Measurements from ENCODE around the gene ATP6V0E1.

The ATP6V0E1 gene

DNA sequence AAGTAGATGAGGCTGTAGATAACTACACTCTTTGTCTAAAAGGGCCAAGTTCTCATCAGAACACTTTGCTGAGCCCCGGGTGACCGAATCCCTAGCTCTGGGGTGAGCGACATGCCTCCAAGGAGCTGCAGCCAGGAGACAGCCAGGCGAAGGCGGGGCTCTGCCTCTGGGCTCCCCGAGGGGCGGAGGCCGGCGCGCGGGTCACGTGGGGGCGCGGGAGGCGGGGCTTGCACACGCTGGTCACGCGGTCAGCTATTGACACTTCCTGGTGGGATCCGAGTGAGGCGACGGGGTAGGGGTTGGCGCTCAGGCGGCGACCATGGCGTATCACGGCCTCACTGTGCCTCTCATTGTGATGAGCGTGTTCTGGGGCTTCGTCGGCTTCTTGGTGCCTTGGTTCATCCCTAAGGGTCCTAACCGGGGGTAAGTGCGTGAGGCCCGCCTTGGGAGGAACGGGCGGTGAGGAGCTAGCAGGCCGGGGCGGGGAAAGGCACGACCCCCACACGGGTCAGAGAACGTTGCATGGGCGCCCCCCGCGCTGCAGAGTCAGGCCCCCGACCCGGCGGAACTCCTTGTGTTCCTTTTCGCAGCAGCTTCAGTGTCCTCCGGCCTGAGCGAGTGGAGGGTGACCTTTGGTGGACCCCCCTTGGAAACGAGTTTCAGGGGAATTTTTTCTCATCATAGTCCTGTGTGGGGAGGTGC lies at the start of gene ATP6V0E1:
Gene ATP6V0E1, plus strand, starts transcription at position 230 of the 702 bp plus-strand sequence. Its CDS starts 90 bp downstream, at position 320.
- peak; percentile 96 for DNase-seq

DNA sequence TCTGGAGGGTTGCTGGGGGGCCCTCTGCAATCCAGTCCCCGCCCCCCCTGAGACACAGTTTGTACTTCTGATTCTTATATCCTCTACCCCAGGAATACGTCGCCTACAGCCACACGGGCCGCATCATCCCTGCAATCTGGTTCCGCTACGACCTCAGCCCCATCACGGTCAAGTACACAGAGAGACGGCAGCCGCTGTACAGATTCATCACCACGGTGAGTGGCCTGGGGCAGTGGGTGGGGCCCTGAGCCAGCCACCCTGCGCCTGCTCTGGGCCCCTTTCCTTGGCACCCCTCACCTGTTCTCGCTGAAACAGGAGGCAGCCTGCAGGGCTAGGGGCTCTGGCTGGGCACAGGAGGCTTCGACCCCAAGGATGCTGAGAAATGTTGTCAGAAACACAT lies 48.5 kb upstream of the ATP6V0E1 start:
- DNase-seq, result no peak

DNA sequence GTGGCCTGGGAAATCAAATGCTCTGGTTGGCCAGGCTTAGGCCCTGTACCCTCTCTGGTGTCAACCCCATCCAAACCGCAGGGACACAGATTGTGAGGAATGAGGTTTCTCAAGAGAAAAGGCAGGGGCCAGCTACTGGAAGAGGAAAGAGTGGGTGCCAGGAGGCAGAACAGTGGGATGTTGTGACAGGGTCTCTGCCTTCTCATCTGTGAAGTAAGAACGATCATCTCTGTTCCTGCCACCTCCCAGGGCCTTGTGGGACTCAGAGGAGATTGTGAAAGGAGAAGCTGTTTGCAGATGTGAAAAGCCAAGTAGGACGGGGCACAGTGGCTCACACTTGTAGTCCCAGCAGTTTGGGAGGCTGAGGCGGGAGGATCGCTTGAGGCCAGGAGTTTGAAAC lies 47.2 kb upstream of the ATP6V0E1 start:
- DNase-seq, result no peak

DNA sequence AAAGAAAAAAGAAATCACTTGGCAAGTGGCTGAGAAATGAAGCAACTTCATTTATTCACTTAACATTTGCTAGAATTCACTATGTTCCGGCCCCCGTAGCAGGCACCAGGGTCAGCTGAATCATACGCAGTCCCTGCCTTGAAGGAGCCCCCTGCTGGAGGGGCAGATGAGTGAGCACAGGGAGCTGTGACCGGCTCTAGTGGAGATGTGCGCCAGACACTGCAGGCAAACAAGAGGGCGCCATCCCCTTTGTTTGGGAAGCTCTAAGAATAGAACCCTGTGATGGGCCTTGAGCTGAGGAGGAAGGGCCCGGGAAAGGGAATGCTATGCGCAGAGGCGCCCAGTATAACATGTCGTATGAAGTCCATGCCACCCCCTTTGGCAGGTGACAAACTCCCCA lies 44.5 kb upstream of the ATP6V0E1 start:
- no peak for DNase-seq

DNA sequence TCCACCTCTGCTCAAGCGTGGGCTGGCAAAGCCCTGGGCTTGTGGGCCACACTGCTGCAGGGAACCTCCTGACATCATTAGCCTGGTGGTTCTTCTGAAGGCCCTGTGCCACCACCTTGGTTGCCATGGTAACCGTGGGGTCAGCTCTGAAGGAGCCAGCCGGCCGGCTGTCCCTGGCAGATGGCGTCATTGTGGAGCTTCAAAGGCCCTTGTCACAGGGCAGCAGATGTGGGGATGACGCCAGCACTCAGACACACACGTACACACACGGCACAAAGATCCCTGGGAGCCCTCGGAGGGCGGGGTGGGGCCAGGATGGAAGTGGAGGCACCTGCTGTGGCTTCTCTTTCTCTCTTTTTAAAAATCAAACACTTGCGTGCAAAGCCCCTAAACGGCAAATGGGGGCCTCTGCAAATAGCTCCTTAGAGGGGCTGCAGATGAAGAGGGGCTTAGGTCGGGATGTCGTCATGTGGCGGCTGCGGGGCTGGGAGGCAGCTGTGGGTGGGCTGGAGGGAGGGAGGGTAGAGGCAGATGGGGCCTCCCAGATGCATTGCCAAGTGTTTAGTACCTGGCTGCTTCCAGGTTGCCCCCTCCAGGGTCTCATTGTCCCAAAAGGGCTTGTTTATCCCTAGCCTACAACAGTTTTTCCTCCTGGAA lies 43.8 kb upstream of the ATP6V0E1 start:
- no peak for DNase-seq

DNA sequence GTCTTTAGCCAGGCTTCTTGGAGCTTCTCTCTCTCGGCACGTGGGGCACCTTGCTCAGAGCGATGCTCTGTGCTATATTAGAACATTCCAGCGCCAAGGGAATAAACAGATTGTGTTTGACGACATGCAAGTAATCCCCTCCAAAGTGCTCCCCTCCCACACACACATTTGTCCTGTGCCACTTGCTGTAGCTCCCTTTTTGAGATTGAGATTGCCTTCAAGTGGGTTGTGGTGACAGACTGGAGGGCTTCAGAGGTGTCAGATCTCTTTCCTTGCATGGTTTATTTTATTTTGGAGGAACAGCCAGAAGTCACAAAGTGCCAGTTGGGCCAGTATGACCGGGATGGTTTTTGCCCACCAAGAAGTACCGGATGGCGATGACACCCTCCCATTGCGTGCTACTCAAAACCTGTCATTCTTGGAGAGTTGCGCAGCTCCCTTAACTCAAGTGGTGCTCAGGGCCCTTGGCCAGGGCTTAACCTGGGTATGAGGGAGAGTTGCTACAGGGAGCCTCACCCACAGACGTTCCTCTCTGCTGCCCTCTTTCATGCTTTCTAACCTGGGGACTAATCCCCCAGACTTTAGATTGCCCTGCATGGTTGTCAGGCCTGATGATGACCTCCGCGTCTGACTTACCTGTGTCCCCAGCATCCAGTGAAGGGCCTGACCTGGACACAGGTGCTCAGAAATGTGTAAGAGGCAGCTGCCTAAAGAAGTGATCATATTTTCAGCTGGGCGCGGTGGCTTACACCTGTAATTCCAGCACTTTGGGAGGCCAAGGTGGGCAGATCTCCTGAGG lies 43.1 kb upstream of the ATP6V0E1 start:
- no peak for DNase-seq

DNA sequence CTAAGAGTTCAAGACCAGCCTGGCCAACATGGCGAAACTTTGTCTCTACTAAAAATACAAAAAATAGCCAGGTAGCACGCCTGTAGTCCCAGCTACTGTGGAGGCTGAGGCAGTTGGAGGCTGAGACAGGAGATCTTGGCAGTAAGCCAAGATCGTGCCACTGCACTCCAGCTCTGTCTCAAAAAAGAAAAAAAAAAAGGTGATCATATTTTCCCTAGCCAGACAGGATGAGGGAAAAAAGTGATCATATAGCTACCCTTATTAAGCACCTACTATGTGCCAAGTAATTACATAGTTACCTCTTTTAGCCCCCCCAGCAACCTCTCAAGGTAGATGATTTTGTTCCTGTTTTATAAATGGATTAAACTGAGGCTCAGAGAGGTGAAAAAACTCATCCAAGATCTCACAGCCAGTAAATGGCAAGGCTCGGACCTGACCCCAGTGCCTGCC lies 42.5 kb upstream of the ATP6V0E1 start:
- no peak for DNase-seq

DNA sequence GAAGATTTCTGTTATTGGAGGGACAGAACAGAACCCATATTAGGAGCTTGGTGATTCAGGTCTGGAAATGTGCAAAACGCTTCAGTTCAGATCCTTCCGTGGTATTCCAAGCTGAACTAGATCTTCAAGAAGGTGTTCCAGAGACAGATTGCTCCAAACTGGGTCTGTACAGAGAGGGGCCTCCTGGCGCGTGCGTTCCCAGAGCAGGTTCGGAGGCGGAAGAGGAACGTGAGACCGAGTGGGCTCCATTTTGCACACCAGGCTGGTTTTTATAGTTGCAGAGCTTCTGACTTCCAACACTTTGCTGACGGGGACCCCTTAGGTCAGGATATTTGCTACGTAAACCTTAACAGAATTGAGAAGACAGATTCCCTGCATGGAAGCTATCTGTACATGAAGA lies 41.0 kb upstream of the ATP6V0E1 start:
- no peak for DNase-seq

DNA sequence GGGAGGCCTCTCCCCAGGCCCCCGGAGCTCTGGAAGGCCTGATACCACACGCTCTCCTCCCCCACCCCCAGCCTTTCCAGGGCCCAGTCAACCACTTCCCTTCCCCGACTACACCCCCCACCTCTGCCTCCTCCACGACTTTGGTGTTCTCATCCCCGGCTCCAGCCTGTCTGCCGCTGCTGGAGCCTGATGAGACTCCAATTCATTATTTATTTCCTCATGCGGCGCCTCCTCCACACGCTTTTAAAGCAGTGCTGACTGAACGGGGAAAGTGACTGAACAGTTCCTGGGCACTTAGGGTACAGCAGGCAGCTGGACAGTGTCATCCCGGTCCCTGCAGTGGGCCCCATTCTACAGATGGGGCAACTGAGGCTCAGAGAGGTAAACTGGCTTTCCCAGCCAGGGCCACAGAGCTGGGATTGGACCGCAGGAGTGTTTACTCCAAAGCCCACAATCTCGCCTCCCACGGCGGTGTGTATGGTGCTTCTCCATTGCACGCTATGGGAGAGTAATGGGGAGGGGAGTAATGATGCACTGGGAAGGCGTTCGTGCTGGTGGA lies 40.2 kb upstream of the ATP6V0E1 start:
- peak; percentile 68 for DNase-seq

DNA sequence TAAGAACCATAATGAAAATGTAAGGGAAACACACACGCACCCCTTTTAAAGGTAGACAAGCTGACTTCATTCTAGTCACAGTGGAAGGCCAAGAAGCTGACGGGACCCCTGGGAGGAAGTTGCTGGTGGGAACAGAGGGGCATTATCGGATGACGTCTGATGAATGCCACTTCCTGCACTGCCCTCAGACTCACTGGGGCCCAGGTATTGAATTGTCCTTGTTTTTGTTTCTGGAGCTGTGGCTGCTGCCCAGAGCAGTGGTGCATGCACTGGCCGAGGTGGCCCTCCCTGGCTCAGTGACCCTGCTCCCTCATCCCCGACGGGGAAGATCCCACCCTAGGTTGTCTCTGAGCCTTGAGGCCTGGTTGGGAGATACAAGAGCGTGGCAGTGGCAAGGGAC lies 39.7 kb upstream of the ATP6V0E1 start:
- no peak for DNase-seq

DNA sequence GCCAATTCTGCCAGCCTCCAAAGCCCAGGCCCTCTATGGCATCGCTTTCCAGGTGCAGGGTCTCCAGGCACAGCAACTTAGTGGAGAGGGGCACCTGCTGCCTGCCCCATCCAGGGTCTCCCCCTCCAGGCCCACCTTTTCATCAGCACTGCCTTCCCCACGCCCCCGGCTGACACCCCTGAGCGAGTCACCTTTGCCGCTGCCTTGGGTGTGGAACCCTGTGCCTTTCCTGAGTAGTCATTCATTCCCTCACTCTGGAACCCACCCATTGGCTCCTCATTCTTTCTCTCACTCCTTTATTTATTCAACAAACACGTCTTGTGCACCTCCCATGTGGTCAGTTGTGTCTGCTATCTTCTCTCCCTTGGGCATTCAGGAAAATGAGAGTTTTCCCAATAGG lies 38.8 kb upstream of the ATP6V0E1 start:
- DNase-seq, result no peak

DNA sequence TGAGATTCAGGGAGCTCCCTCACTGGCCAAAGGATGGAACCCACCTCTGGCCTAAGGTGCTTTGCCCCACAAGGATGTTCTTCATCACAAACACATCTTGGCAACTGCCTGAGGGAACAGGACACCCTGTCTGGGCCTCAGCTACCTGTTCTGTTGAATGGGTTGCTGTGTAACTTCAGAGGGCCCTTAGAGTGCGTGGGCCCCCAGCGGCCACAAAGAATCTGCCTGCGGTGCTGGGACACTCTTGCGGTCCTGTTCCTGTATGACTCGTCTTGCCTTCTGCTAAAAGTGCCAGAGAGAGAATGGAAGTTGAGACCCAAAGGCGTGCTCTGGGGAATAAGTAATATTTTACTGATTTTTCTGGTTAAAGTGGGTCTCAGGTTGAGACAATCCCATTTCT lies 38.4 kb upstream of the ATP6V0E1 start:
- no peak for DNase-seq

DNA sequence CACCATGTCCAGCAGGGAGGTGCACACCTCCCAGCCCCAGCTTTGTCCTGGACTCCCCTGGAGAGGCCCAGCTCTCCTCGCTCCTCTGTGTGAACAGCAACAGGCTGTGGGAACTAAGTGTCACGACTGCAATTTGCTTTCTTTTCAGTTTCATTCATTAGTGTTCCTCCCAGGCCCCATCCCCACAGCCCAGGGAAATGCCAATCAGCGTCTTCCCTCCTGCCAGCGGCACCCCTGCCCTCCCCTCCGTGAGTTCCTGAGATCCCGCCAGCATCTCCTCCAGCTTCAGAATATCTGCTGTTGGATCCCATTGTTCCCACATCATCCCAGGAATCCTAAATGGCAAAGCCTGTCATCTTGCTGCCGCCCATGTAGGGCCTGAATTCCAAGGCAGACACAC lies 37.4 kb upstream of the ATP6V0E1 start:
- no peak for DNase-seq

DNA sequence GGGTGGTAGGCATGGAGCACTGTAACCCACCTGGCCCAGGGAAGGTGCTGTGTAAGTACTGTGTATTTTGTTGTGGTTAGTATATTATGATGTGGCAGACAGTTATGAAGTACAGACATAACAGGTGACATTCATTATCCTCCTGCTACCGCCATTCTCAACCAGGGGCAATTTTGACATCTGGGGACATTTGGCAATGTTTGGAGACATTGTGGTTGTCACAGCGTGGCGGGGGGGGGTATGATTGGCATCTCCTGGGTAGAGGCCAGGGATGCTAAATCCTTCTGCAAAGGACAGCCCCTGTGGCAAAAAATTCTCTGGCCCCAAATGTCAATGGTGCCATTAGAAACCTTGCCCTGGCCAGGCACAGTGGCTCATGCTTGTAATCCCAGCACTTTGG lies 34.1 kb upstream of the ATP6V0E1 start:
- no peak for DNase-seq

DNA sequence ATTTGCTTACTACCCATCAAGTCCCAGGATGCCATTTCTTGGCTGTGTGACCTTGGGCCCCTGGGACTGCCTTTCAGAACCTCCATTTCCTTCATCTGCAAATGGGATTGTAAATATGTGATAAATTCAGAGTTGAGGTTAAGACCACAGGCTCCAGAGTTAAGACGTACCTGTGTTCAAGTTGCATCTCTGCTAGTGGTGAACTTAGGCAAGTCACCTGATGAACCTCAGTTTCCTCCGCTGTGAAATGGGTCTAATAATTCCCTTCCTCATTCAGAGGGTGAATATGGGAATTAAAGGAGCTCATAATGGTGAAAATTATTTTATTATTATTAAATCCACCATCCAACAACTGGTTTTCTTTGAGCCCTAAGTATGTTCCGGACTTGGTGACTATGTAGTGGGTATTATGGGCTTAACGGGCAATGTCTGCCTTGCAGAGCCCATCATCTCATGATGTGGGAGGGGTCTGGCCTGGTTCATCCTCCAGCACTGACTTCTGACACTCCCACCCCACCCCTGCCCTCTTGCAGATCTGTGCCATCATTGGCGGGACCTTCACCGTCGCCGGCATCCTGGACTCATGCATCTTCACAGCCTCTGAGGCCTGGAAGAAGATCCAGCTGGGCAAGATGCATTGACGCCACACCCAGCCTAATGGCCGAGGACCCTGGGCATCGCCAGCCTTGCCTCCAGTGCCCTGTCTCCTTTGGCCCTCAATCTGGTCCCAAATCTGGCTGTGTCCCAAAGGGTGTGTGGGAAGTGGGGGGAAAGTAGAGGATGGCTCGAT lies 33.2 kb upstream of the ATP6V0E1 start:
- no peak for DNase-seq

DNA sequence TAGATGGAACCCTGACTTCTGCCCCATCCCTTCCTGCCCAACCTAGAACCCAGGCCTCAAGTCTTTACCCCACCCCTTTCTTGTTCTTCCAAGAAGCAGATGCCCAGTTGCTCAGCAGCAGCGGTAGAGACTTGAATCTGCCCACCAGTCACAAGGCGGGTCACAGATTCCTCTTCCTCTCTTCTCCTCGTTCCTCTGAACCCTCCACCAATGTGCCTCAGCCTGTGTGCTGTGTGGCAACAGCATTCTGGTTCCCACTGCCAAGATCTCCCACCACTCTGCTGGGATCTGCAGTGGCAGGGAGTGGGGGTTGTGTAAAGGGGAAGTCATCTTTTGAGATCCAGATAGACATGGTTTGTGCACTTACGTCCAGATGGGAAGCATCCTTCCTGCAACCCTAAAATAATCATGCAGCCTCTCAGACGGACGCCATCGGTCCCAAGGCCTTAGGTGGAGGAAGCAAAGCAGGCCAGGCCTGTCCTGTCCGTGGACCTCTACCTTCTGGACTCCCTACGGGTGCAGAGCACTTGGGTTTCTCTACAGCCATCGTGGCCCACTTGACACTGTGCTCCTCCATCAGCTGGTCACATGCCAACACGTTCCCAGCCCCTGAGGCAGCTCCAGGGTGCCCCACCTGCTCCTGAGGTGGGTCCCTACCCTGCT lies 32.1 kb upstream of the ATP6V0E1 start:
- DNase-seq, result no peak

DNA sequence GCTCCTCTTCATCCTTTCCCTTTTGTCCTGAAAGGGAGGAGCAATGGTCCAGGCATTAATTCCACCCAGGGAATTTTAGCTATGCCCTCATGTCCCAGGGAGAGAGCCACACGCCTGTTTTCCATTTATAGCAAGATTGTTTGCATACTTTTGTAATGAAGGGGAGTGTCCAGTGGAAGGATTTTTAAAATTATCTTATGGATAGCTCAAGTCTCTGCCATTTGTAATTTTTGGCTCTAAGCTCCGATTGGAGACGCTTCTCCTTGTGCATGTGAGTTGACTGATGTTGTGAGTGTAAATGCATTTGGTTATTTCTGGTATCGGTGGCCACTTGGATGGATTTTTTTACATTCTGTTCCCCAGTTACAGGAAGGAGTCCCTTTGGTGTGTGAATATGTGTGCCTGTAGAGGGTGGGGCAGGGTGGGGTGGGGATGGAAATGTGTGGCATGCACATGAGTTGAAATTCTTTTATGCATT lies 31.5 kb upstream of the ATP6V0E1 start:
- DNase-seq, result no peak

DNA sequence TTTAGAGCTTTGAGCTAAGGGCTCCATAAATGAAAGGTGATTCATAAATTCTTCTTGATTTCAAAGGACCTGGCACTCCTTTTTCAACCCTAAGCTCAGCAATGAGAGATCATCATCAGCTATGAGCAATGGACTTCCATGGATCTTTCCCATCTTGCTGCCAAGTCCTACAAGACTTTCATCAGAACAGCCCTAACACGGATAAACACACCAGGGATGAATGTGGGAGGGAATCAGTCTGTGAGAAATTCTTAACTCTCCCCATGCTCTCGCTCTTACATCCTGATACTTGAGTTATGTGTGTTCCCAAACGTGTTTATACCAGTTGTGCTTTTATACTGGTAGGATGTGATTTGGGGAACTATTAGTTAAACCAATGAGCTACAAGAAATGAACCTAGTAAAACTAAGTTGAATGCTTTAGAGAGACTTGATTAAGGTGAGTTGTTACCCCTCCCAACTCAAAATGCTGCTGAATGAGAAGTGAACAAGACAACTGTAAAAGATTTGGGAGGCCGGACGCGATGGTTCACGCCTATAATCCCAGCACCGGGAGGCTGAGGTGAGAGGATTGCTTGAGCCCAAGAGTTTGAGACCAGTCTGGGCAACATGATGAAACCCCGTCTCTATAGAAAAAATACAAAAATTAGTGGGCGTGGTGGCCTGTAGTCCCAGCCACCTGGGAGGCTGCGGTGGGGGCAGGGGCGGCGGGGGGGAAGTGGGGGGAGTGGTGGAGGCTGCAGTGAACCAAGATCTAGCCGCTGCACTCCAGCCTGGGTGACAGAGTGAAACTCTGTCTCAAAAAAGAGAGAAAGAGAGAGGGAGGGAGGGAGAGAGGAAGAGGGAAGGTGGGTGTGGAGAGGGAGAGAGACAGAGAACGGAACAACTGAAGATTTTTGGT lies 29.5 kb upstream of the ATP6V0E1 start:
- DNase-seq, result no peak

DNA sequence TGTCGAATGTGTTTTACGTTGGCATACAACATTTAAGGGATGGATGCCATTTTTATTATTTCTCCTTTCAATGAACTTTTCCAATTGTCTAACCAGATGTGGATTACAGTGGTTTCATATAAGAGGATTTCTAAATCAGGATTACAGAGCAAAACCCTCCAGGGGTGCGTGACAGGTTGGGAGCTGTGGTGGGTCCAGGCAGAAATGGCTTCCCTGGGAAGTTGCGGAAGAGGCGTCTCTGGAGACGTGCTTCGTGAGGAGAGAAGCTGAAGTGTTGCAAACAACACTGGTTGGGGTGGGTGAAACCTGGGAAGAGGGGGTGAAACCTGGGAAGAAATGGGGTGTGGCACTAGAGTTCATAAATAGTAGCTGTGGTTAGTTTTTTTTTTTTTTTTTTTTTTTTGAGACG lies 28.8 kb upstream of the ATP6V0E1 start:
- DNase-seq, result no peak

DNA sequence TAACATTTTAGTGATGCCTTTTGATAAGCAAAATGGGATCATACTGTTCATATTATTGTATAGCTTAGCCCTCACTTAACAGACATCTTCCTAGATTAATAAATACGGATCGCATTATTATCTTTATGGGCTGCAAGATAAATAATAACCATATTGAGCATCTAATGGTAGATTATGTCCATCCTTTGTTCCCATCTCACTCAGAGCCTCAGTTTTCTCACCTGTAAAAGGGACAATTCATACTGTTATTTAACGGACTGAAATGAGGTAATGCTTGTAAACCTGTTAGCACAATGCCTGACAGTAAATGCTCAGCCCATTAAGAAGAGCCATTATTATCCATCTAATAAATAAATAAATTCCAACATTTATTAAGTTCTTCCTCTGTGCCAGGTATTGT lies 27.3 kb upstream of the ATP6V0E1 start:
- no peak for DNase-seq

DNA sequence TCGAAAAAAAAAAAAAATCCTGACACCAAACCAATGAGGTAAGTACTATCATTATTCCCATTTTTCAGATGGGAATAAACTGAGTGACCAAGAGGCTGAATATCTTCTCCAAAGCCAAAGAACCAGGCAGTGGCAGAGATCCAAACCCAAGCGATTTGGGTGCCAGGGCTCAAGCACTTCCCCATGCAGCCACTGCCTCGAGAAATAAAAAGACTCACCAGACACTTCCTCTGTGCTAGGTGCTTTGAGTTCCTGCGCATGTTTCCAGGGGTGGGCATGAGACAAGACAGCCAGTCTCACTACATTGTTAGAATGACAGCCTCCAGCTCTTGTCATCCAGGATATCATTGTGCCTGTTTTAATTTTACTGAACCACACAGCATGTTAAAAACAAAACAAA lies 26.6 kb upstream of the ATP6V0E1 start:
- DNase-seq, result no peak

All from left hindlimb (tissue), 1 donor.